ENCODE results near the gene SUGCT.

DNA sequence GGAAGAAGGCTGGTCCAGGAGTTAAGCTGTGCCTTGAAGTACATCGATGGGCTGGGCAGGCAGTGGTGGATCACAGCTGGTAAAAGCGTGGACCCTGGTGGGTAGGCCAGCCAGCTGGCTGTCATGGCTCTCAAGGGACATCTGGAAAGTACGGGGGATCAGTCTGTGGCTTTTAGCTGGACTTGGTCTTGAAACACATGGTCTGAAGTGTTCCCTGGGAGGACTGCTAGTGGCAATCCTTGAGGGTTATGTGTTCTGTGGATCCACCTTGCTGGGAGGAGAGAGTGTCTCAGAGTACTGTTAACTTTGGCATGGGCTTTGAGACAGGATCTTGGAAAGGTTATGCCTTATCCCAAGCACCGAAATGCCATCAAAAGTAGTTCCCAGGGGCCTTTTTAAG is 754.3 kb downstream of the SUGCT start:
- no peak for TF ChIP-seq YY1 (IDR thresholded peaks at IDR 0.05; ENCODE audit: insufficient read depth, insufficient read length)
- no peak for TF ChIP-seq ZNF274 (IDR thresholded peaks at IDR 0.05; ENCODE audit: low read depth, low read length)
- no peak for TF ChIP-seq SUZ12 (IDR thresholded peaks at IDR 0.05; ENCODE audit: extremely low read depth, insufficient read depth, insufficient read length)
